SK-N-SH (cell line): ENCODE results near the gene PDE6A. TPM values are rescaled to one million over a fixed set of nuclear protein-coding genes. Genes with fewer than 3 reads are reported as not detected.
A peak's percentile ranks its signal among the peaks of the same experiment; 100 is the strongest.

Experiments used
- CTCF ChIA-PET: fragments of 300-600, 350-600 bp; formaldehyde crosslinking; extraction: SDS; loops from one replicate; lab custom pipeline; 2021; lab: Yijun Ruan, JAX
- POLR2A ChIA-PET: fragments of 350-600 bp; sonication (Branson Sonifier 250); formaldehyde crosslinking; extraction: SDS; loops from one replicate; lab custom pipeline; 2020; ENCODE audit warnings: antibody characterized with exemption, inconsistent platforms; lab: Yijun Ruan, JAX
- DNase-seq: peaks from one replicate; pipeline ENCODE4 v3.0.0; 2012
- H2AFZ ChIP-seq: fragments of 200-600 bp; sonication (generic); 2 replicates; pipeline ENCODE4 v1.8.1; 2016; ENCODE audit warnings: antibody characterized with exemption, mild to moderate bottlenecking, low read depth
- H3F3A ChIP-seq: fragments of 200-600 bp; sonication (generic); replicated peaks from 2 replicates; pipeline ENCODE3; 2016; ENCODE audit warnings: antibody characterized with exemption, mild to moderate bottlenecking; ENCODE audit not compliant: insufficient read depth
- H3K27ac ChIP-seq, 2 experiments: fragments of 200-500 bp in 1 of 2; fragments of 200-600 bp in 1 of 2; sonication (Bioruptor generic) in 1 of 2; sonication (generic), shearing (Covaris generic) in 1 of 2; 2 replicates each; pipeline versions ENCODE4 v1.5.1 to v1.6.1; 2014 to 2016; ENCODE audit warnings: low read depth in 2 of 2, inconsistent platforms in 1 of 2, low read length in 1 of 2, mild to moderate bottlenecking in 1 of 2, mixed read lengths in 1 of 2
- H3K27me3 ChIP-seq: fragments of 200-600 bp; sonication (generic), shearing (Covaris generic); 2 replicates; pipeline ENCODE4 v1.6.1; 2016; ENCODE audit warnings: mixed run types; ENCODE audit not compliant: insufficient read depth
- H3K36me3 ChIP-seq, 2 experiments: fragments of 200-500 bp in 1 of 2; fragments of 200-600 bp in 1 of 2; sonication (Bioruptor generic) in 1 of 2; sonication (generic) in 1 of 2; replicated peaks in 1 of 2; 2 replicates each; pipeline versions ENCODE3 to v1.5.1; 2014 to 2016; ENCODE audit warnings: low read length in 1 of 2, mild to moderate bottlenecking in 1 of 2; ENCODE audit not compliant: insufficient read depth in 2 of 2, control insufficient read depth in 1 of 2
- H3K4me1 ChIP-seq, 2 experiments: fragments of 200-500 bp in 1 of 2; fragments of 200-600 bp in 1 of 2; sonication (Bioruptor generic) in 1 of 2; sonication (generic), shearing (Covaris generic) in 1 of 2; 2 replicates each; pipeline versions ENCODE4 v1.5.1 to v1.6.1; 2014 to 2016; ENCODE audit warnings: low read depth in 1 of 2, low read length in 1 of 2, mixed run types in 1 of 2; ENCODE audit not compliant: insufficient read depth in 2 of 2, control insufficient read depth in 1 of 2
- H3K4me2 ChIP-seq: fragments of 200-600 bp; sonication (generic), shearing (Covaris generic); 2 replicates; pipeline ENCODE4 v1.6.1; 2017; ENCODE audit warnings: mixed run types
- H3K4me3 ChIP-seq, 2 experiments: fragments of 200-500 bp in 1 of 2; fragments of 200-600 bp in 1 of 2; sonication (Bioruptor generic) in 1 of 2; sonication (generic), shearing (Covaris generic) in 1 of 2; 2 replicates each; pipeline versions ENCODE4 v1.5.1 to v1.8.1; 2014 to 2016; ENCODE audit warnings: low read depth in 2 of 2, inconsistent platforms in 1 of 2, low read length in 1 of 2, mild to moderate bottlenecking in 1 of 2, mixed read lengths in 1 of 2, moderate library complexity in 1 of 2
- H3K79me2 ChIP-seq: fragments of 200-600 bp; sonication (generic); 2 replicates; pipeline ENCODE4 v1.8.1; 2017; ENCODE audit warnings: mild to moderate bottlenecking; ENCODE audit not compliant: insufficient read depth
- H3K9ac ChIP-seq: fragments of 200-600 bp; sonication (generic); 2 replicates; pipeline ENCODE4 v1.6.1; 2017; ENCODE audit warnings: mixed run types
- H3K9me2 ChIP-seq: fragments of 200-600 bp; sonication (generic); 2 replicates; pipeline ENCODE4 v1.6.1; 2017; ENCODE audit warnings: mixed run types
- H3K9me3 ChIP-seq: fragments of 200-600 bp; sonication (generic); 2 replicates; pipeline ENCODE4 v1.6.1; 2017; ENCODE audit warnings: mixed run types, mild to moderate bottlenecking, moderate library complexity
- H4K20me1 ChIP-seq: fragments of 200-600 bp; sonication (generic); 2 replicates; pipeline ENCODE4 v1.6.1; 2017; ENCODE audit warnings: mild to moderate bottlenecking, mixed run types; ENCODE audit not compliant: insufficient read depth
- ELF1 ChIP-seq: IDR thresholded peaks from 2 replicates; pipeline ENCODE4 v1.4.0; 2012
- EZH2phosphoT487 ChIP-seq: fragments of 200-600 bp; sonication (generic); IDR thresholded peaks from 2 replicates; pipeline ENCODE4 v1.6.1; 2017; ENCODE audit warnings: low read depth, mixed run types, mild to moderate bottlenecking, antibody characterized with exemption, moderate library complexity, borderline replicate concordance
- FOSL2 ChIP-seq: IDR thresholded peaks from 2 replicates; pipeline ENCODE4 v1.4.0; 2012; ENCODE audit warnings: low read depth, mild to moderate bottlenecking, moderate library complexity, borderline replicate concordance
- MEF2A ChIP-seq: IDR thresholded peaks from 2 replicates; pipeline ENCODE4 v1.4.0; 2012; ENCODE audit warnings: low read depth, borderline replicate concordance
- NFIC ChIP-seq: IDR thresholded peaks from 2 replicates; pipeline ENCODE4 v1.4.0; 2012; ENCODE audit warnings: borderline replicate concordance
- NRF1 ChIP-seq: IDR thresholded peaks from 2 replicates; pipeline ENCODE4 v1.6.1; 2012; ENCODE audit warnings: low read depth, mild to moderate bottlenecking, low read length
- POLR2AphosphoS5 ChIP-seq: IDR thresholded peaks from 2 replicates; pipeline ENCODE4 v1.6.1; 2012; ENCODE audit warnings: low read depth, low read length
- RCOR1 ChIP-seq: fragments of 150-350 bp; IDR thresholded peaks from 2 replicates; pipeline ENCODE4 v1.6.1; 2017; ENCODE audit warnings: antibody characterized with exemption, low read length
- RFX5 ChIP-seq: IDR thresholded peaks from 2 replicates; pipeline ENCODE4 v1.6.1; 2012; ENCODE audit warnings: mild to moderate bottlenecking, improper control_type of control experiment, low read length
- RXRA ChIP-seq: IDR thresholded peaks from 2 replicates; pipeline ENCODE4 v1.4.0; 2012; ENCODE audit warnings: low read depth, mild to moderate bottlenecking, borderline replicate concordance
- SMC3 ChIP-seq: IDR thresholded peaks from 2 replicates; pipeline ENCODE4 v1.6.1; 2012; ENCODE audit warnings: low read depth, low read length, improper control_type of control experiment
- TAF1 ChIP-seq: IDR thresholded peaks from 2 replicates; pipeline ENCODE4 v1.6.1; 2012; ENCODE audit warnings: low read depth, mild to moderate bottlenecking, low read length, moderate library complexity, borderline replicate concordance
- TCF12 ChIP-seq: IDR thresholded peaks from 2 replicates; pipeline ENCODE4 v1.4.0; 2012
- TEAD4 ChIP-seq: IDR thresholded peaks from 2 replicates; pipeline ENCODE4 v1.4.0; 2012; ENCODE audit warnings: mild to moderate bottlenecking, borderline replicate concordance; ENCODE audit not compliant: insufficient read depth
- YY1 ChIP-seq: IDR thresholded peaks from 2 replicates; pipeline ENCODE4 v1.4.0; 2012; ENCODE audit warnings: low read depth, mild to moderate bottlenecking
- WGBS: methylation state at CpG from one replicate; pipeline ENCODE4 v1.1.6; 2017; ENCODE audit warnings: low lambda C conversion rate; 5-methylcytosine and 5-hydroxymethylcytosine counted together
- polyA plus RNA-seq, 3 experiments: library from polyadenylated mRNA; depleted of rRNA; stranded (reverse); fragments of >200 nt; gene quantifications; 2 replicates each; pipeline ENCODE4 v1.2.3, GENCODE V29; 2012
- TF ChIP-seq, protein P1 (sequence below): IDR thresholded peaks from 2 replicates; pipeline ENCODE4; 2012
- TF ChIP-seq, protein P2 (sequence below): fragments of 200-600 bp; sonication (generic); IDR thresholded peaks from 2 replicates; pipeline ENCODE4 v1.6.1; 2017; ENCODE audit warnings: antibody characterized with exemption, mild to moderate bottlenecking, moderate library complexity
- TF ChIP-seq, protein P3 (sequence below): fragments of 150-350 bp; IDR thresholded peaks from 2 replicates; pipeline ENCODE4 v1.6.1; 2016; ENCODE audit warnings: mild to moderate bottlenecking, low read depth, low read length
- TF ChIP-seq, protein P4 (sequence below): IDR thresholded peaks from 2 replicates; pipeline ENCODE4 v1.4.0; 2012; ENCODE audit warnings: low read depth
- TF ChIP-seq, protein P5 (sequence below): IDR thresholded peaks from 2 replicates; pipeline ENCODE4 v1.4.0; 2012; ENCODE audit warnings: low read depth, borderline replicate concordance

The PDE6A gene
- polyA plus RNA-seq, 1 of the 3 experiments (the other 2 are of a cell fraction): 0.05 TPM

DNA sequence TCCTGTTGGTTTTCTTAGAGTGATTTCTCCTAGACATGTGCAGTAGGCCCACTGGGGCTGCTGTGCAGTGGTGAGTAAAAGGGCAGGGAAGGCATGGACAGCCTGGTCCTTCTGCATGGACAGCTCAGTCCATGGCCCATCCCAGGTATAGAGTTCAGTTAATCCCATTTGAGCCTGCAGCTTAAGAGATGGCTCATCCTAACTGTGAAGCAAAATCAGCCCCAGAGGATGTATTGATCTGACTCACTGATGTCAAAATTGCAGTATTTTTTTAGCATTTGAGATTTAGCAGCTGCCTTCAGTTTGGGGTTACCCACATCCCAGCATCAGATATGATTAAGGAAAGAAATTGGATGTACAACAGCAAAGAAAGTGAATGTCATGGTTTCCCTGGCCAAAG lies 93.4 kb downstream of the PDE6A start:
- Histone ChIP-seq H3K4me2 (no peak overlapping the region), H2AFZ (no peak overlapping the region), H3K4me1 (no peaks in the 10 kb centered on the region; a peak in 1 of 4 replicates), H3K79me2 (no peaks in the 10 kb centered on the region), H3K27me3 (no peaks in the 10 kb centered on the region), H4K20me1 (no peaks in the 10 kb centered on the region), H3K4me3 (no peak overlapping the region), H3F3A (no peaks in the 10 kb centered on the region), H3K36me3 (no peaks in the 10 kb centered on the region), H3K27ac (no peak overlapping the region), H3K9me3 (no peaks in the 10 kb centered on the region), H3K9ac (no peak overlapping the region), H3K9me2 (no peaks in the 10 kb centered on the region)
- CTCF ChIA-PET: interaction anchor here (0.9 to 18.7 kb wide), 7 partner anchors 15 to 217 kb away, joined by 3 to 460 read pairs (median 10); no protein-coding TSS in a partner anchor
- DNase-seq: no peak
- TF ChIP-seq TCF12 (peak; percentile 74), FOSL2 (no peak), SMC3 (no peak), TEAD4 (no peak)
- TF ChIP-seq, protein P1, sequence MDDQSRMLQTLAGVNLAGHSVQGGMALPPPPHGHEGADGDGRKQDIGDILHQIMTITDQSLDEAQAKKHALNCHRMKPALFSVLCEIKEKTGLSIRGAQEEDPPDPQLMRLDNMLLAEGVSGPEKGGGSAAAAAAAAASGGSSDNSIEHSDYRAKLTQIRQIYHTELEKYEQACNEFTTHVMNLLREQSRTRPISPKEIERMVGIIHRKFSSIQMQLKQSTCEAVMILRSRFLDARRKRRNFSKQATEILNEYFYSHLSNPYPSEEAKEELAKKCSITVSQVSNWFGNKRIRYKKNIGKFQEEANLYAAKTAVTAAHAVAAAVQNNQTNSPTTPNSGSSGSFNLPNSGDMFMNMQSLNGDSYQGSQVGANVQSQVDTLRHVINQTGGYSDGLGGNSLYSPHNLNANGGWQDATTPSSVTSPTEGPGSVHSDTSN: peak; percentile 56
- POLR2A ChIA-PET: no interaction called here

DNA sequence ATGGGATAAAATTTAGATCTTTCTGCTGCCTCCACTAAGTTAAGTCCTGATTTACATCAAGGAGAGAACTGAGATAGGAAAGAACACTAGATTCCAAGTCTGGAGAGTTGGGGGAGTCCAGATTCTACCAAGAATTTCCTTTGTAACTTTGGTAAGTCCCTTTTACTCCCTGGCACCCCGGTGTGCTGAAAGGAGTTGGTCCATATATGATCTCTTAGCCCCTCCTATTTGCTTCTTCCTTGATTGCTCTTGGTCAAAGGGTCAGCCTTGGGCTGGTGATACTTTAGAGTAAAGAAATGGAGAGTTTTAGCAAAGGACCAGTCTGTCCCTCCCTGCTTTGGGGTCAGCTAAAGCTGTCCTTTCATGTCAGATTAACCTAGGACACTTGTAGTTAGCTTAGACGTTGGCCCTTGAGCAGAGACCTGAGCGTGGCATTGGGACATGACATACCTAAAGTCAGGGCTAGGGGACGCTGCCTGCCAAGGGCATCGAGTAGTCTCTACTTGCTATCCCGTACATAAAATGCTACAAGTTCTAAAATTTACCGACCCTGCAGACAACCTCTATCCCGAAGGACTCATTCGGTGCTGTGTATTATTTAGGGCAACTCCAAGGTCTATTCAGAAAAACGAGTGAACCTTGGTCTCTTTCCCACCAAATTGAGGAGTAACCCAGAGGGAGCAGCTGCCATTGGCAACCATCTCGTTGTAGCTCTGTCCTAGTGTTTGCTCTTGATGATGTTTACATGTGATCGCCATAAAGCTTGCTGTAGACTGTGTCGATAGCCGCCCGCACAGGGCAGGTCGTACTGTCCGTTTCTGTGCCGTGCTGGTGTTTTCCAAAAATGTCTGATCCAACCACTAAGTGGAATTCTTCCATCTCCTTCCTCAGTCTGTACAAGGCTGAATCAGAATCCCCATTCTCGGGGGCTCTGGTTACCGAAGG lies 94.4 kb downstream of the PDE6A start:
- Histone ChIP-seq H3K79me2 (no peaks in the 10 kb centered on the region), H3K27ac (no peak overlapping the region), H3F3A (no peaks in the 10 kb centered on the region), H3K4me2 (no peak overlapping the region), H3K4me1 (no peaks in the 10 kb centered on the region; a peak in 1 of 4 replicates), H3K9me2 (no peaks in the 10 kb centered on the region), H3K9ac (no peak overlapping the region), H3K36me3 (no peaks in the 10 kb centered on the region), H3K27me3 (no peaks in the 10 kb centered on the region), H2AFZ (no peak overlapping the region), H3K4me3 (no peak overlapping the region), H4K20me1 (no peaks in the 10 kb centered on the region), H3K9me3 (no peaks in the 10 kb centered on the region)
- POLR2A ChIA-PET: no interaction called here
- CTCF ChIA-PET: interaction anchor here (0.9 to 18.7 kb wide), 7 partner anchors 16 to 214 kb away, joined by 3 to 460 read pairs (median 10); no protein-coding TSS in a partner anchor
- no peak for DNase-seq
- 85% methylated on average over 18 of the region's 20 CpGs for WGBS
- no peak for TF ChIP-seq NRF1
- TF ChIP-seq, protein P1: no peak
- no peak for TF ChIP-seq MEF2A
- no peak for TF ChIP-seq RCOR1
- TF ChIP-seq POLR2AphosphoS5: no peak
- no peak for TF ChIP-seq NFIC
- TF ChIP-seq, protein P2, sequence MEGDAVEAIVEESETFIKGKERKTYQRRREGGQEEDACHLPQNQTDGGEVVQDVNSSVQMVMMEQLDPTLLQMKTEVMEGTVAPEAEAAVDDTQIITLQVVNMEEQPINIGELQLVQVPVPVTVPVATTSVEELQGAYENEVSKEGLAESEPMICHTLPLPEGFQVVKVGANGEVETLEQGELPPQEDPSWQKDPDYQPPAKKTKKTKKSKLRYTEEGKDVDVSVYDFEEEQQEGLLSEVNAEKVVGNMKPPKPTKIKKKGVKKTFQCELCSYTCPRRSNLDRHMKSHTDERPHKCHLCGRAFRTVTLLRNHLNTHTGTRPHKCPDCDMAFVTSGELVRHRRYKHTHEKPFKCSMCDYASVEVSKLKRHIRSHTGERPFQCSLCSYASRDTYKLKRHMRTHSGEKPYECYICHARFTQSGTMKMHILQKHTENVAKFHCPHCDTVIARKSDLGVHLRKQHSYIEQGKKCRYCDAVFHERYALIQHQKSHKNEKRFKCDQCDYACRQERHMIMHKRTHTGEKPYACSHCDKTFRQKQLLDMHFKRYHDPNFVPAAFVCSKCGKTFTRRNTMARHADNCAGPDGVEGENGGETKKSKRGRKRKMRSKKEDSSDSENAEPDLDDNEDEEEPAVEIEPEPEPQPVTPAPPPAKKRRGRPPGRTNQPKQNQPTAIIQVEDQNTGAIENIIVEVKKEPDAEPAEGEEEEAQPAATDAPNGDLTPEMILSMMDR: no peak
- TF ChIP-seq ELF1: no peak
- TF ChIP-seq, protein P3, sequence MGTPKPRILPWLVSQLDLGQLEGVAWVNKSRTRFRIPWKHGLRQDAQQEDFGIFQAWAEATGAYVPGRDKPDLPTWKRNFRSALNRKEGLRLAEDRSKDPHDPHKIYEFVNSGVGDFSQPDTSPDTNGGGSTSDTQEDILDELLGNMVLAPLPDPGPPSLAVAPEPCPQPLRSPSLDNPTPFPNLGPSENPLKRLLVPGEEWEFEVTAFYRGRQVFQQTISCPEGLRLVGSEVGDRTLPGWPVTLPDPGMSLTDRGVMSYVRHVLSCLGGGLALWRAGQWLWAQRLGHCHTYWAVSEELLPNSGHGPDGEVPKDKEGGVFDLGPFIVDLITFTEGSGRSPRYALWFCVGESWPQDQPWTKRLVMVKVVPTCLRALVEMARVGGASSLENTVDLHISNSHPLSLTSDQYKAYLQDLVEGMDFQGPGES: no peak
- no peak for TF ChIP-seq EZH2phosphoT487
- TF ChIP-seq RFX5: no peak
- TF ChIP-seq TAF1: no peak
- no peak for TF ChIP-seq TEAD4
- no peak for TF ChIP-seq YY1
- no peak for TF ChIP-seq RXRA
- TF ChIP-seq, protein P4, sequence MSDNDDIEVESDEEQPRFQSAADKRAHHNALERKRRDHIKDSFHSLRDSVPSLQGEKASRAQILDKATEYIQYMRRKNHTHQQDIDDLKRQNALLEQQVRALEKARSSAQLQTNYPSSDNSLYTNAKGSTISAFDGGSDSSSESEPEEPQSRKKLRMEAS: no peak
- TF ChIP-seq SMC3: no peak
- TF ChIP-seq, protein P5, sequence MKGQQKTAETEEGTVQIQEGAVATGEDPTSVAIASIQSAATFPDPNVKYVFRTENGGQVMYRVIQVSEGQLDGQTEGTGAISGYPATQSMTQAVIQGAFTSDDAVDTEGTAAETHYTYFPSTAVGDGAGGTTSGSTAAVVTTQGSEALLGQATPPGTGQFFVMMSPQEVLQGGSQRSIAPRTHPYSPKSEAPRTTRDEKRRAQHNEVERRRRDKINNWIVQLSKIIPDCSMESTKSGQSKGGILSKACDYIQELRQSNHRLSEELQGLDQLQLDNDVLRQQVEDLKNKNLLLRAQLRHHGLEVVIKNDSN: no peak
